NT2/D1 (cell line): ENCODE data around the gene AIG1.

Experiments
- YY1 ChIP-seq: IDR thresholded peaks from 2 replicates; pipeline ENCODE4 v1.6.1; 2011; ENCODE audit not compliant: insufficient read length, insufficient read depth
- ZNF274 ChIP-seq: IDR thresholded peaks from 2 replicates; pipeline ENCODE4 v1.6.1; 2011; ENCODE audit warnings: mild to moderate bottlenecking, low read depth, low read length

- TF ChIP-seq ZNF274 (no peak), YY1 (no peak)
Observed at GRCh38 chr6:143323729-143324470, 263.2 kb downstream of the AIG1 start.
